DOHH2 (cell line): Measurements from ENCODE around the gene RSPO4.

ENCODE experiments used
- H3F3A ChIP-seq: fragments of 200-600 bp; sonication (generic), shearing (Covaris generic); 2 replicates; pipeline ENCODE4 v1.6.0; 2016; ENCODE audit warnings: antibody characterized with exemption, mild to moderate bottlenecking; ENCODE audit not compliant: control insufficient read depth, insufficient read depth
- H3K27ac ChIP-seq: fragments of 200-600 bp; sonication (generic); 2 replicates; pipeline ENCODE4 v1.5.1; 2014; ENCODE audit warnings: low read depth, mild to moderate bottlenecking, low read length, moderate library complexity
- H3K27me3 ChIP-seq: fragments of 200-600 bp; sonication (generic); 2 replicates; pipeline ENCODE4 v1.6.1; 2014; ENCODE audit warnings: mild to moderate bottlenecking, low read length, mixed read lengths; ENCODE audit not compliant: control insufficient read depth
- H3K36me3 ChIP-seq: fragments of 200-600 bp; sonication (generic); 2 replicates; pipeline ENCODE4 v1.6.1; 2014; ENCODE audit warnings: mild to moderate bottlenecking, low read length, moderate library complexity, mixed read lengths; ENCODE audit not compliant: control insufficient read depth
- H3K4me1 ChIP-seq: fragments of 200-600 bp; sonication (generic); 2 replicates; pipeline ENCODE4 v1.6.1; 2014; ENCODE audit warnings: mild to moderate bottlenecking, low read length, mixed read lengths; ENCODE audit not compliant: control insufficient read depth
- H3K4me2 ChIP-seq: fragments of 200-600 bp; sonication (generic); 2 replicates; pipeline ENCODE4 v1.6.0; 2014; ENCODE audit warnings: mild to moderate bottlenecking, low read length, moderate library complexity
- H3K4me3 ChIP-seq: fragments of 200-600 bp; sonication (generic); 2 replicates; pipeline ENCODE4 v1.5.1; 2014; ENCODE audit warnings: mild to moderate bottlenecking, low read length, mixed read lengths
- H3K79me2 ChIP-seq: fragments of 200-600 bp; sonication (generic); 2 replicates; pipeline ENCODE4 v1.6.1; 2014; ENCODE audit warnings: mild to moderate bottlenecking, low read length, mixed read lengths; ENCODE audit not compliant: control insufficient read depth
- H3K9me2 ChIP-seq: fragments of 200-600 bp; sonication (generic); replicated peaks from 2 replicates; pipeline ENCODE4 v1.6.1; 2014; ENCODE audit warnings: mild to moderate bottlenecking, low read length, mixed read lengths; ENCODE audit not compliant: control insufficient read depth
- H3K9me3 ChIP-seq: fragments of 200-600 bp; sonication (generic); 2 replicates; pipeline ENCODE4 v1.6.1; 2014; ENCODE audit warnings: antibody characterized with exemption, low read length, mixed read lengths; ENCODE audit not compliant: control insufficient read depth, insufficient read depth
- H4K20me1 ChIP-seq: fragments of 200-600 bp; sonication (generic); 2 replicates; pipeline ENCODE4 v1.6.0; 2014; ENCODE audit warnings: low read depth, mild to moderate bottlenecking, antibody characterized with exemption, low read length, moderate library complexity; ENCODE audit not compliant: control insufficient read depth, insufficient read depth
- CTCF ChIP-seq: fragments of 200-600 bp; sonication (generic); IDR thresholded peaks from one replicate; pipeline ENCODE4 v1.5.1; 2014; ENCODE audit warnings: antibody characterized with exemption, mild to moderate bottlenecking, low read depth, low read length; ENCODE audit not compliant: poor library complexity, severe bottlenecking
- EZH2phosphoT487 ChIP-seq: fragments of 200-600 bp; sonication (generic); IDR thresholded peaks from 2 replicates; pipeline ENCODE4 v1.6.1; 2017; ENCODE audit warnings: borderline replicate concordance, mild to moderate bottlenecking, antibody characterized with exemption, low read length, moderate library complexity, mixed read lengths

RSPO4 gene

DNA sequence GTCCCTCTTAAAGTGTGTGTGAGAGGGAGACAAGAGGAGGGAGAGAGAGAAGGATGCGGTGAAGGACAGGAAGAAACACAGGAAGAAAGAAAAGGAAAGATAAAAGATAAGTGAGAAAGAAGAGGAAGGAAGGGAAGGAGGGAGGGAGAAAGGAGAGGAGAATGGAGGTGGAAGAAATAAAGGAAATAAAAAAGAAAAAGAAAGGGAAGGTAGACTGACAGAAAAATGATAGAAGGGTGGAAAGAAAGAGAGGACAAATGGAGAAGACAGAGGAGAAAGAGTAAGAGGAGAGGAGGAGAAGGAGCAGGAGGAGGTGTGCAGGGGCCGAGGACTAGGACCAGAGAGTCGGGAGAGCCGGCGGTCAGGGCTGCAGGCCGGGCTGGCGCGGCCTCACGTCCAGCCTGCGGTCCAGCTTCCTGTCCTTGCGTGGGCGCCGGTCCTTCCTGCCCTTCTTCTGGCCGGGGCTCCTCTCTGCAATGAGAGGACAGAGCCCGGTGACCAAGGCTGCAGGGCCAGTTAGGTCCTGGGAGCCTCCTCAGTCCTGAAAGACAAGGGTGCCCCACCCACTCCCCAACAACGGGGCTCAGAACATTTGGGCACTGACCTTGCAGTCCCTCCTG, 42.0 kb downstream of the RSPO4 start:
- H4K20me1 ChIP-seq = no peaks in the 10 kb centered on the region
- H3F3A ChIP-seq = no peaks in the 10 kb centered on the region
- no peak overlapping the region for H3K4me2 ChIP-seq
- no peaks in the 10 kb centered on the region for H3K79me2 ChIP-seq
- TF ChIP-seq CTCF (no peak), EZH2phosphoT487 (no peak)
- no peaks in the 10 kb centered on the region for H3K27me3 ChIP-seq
- H3K9me3 ChIP-seq = no peaks in the 10 kb centered on the region
- no peaks in the 10 kb centered on the region for H3K9me2 ChIP-seq
- H3K27ac ChIP-seq = no peak overlapping the region
- H3K4me3 ChIP-seq = no peak overlapping the region
- no peaks in the 10 kb centered on the region for H3K4me1 ChIP-seq
- H3K36me3 ChIP-seq = no peaks in the 10 kb centered on the region

- Histone ChIP-seq H4K20me1 (no peaks in the 10 kb centered on the region), H3K79me2 (no peaks in the 10 kb centered on the region), H3K4me1 (no peaks in the 10 kb centered on the region), H3K36me3 (no peaks in the 10 kb centered on the region), H3K9me3 (no peaks in the 10 kb centered on the region), H3K27ac (no peak overlapping the region), H3F3A (no peaks in the 10 kb centered on the region), H3K4me3 (no peak overlapping the region), H3K9me2 (no peaks in the 10 kb centered on the region), H3K27me3 (no peaks in the 10 kb centered on the region), H3K4me2 (no peak overlapping the region)
- no peak for TF ChIP-seq EZH2phosphoT487
- TF ChIP-seq CTCF = no peak
These were observed 42.9 kb downstream of the RSPO4 start for GRCh38 chr20:958936-959815.

DNA sequence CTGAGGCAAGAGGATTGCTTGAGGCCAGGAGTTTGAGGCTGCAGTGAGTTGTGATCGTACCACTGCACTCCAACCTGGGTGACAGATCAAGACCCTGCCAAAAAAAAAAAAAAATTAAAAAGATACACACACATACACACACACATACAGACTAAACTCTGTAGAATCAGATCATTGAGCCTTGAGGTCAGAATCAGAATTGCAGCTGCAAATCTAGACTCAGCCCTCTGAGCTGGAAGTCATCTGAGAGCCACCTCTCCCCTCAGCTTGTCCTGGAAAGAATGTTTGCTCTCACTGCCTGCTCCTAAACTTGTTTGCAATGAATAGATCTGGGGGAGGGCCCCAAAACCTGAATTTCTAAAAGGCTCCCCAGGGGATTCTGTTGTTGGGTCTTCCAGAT, 44.6 kb downstream of the RSPO4 start:
- H3K9me2 ChIP-seq = no peaks in the 10 kb centered on the region
- H3K9me3 ChIP-seq = no peaks in the 10 kb centered on the region
- no peaks in the 10 kb centered on the region for H3K36me3 ChIP-seq
- H3K27me3 ChIP-seq = no peaks in the 10 kb centered on the region
- H4K20me1 ChIP-seq = no peaks in the 10 kb centered on the region
- no peaks in the 10 kb centered on the region for H3K4me1 ChIP-seq
- no peak for TF ChIP-seq CTCF
- no peak for TF ChIP-seq EZH2phosphoT487
- H3K79me2 ChIP-seq = no peaks in the 10 kb centered on the region
- no peak overlapping the region for H3K4me3 ChIP-seq
- no peak overlapping the region for H3K4me2 ChIP-seq
- H3F3A ChIP-seq = no peaks in the 10 kb centered on the region
- H3K27ac ChIP-seq = no peak overlapping the region
